ENCODE measurements around the gene ESRRB.

Gene ESRRB

DNA sequence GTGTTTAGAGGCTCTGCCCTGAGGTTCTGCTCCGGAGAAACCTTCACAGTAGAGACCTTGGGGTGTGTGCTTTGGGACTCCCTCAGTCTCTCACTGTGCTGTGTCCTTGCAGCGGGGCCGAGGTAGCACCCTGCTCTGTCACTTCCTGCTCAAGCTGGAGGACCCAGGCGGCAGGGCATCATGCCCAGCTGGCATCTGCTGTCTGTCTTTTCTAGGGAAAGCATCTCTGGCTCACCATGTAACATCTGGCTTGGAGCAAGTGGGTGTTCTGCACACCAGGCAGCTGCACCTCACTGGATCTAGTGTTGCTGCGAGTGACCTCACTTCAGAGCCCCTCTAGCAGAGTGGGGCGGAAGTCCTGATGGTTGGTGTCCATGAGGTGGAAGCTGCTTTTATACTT is 124.5 kb downstream of the ESRRB start:
- TF ChIP-seq, protein P1, sequence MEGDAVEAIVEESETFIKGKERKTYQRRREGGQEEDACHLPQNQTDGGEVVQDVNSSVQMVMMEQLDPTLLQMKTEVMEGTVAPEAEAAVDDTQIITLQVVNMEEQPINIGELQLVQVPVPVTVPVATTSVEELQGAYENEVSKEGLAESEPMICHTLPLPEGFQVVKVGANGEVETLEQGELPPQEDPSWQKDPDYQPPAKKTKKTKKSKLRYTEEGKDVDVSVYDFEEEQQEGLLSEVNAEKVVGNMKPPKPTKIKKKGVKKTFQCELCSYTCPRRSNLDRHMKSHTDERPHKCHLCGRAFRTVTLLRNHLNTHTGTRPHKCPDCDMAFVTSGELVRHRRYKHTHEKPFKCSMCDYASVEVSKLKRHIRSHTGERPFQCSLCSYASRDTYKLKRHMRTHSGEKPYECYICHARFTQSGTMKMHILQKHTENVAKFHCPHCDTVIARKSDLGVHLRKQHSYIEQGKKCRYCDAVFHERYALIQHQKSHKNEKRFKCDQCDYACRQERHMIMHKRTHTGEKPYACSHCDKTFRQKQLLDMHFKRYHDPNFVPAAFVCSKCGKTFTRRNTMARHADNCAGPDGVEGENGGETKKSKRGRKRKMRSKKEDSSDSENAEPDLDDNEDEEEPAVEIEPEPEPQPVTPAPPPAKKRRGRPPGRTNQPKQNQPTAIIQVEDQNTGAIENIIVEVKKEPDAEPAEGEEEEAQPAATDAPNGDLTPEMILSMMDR (IDR thresholded peaks at IDR 0.05; ENCODE audit: control extremely low read depth, extremely low read depth, low read depth, missing control alignments), result no peak
- ChIA-PET CTCF (interaction anchor here (1.1 to 5.0 kb wide), 3 partner anchors 10 to 44 kb away, joined by 4 to 19 read pairs (median 4); no protein-coding TSS in a partner anchor), POLR2A (no interaction called here)
- no peak for DNase-seq (ENCODE audit: extremely low spot score)

- TF ChIP-seq, protein P1 (IDR thresholded peaks at IDR 0.05; ENCODE audit: control extremely low read depth, extremely low read depth, low read depth, missing control alignments), result no peak
- ChIA-PET POLR2A (no interaction called here), CTCF (interaction anchor here (1.1 to 5.0 kb wide), 2 partner anchors 11 to 44 kb away, joined by 4 to 19 read pairs; no protein-coding TSS in a partner anchor)
- DNase-seq (ENCODE audit: extremely low spot score), result no peak
Observed at GRCh38 chr14:76501156-76501720, 125.3 kb downstream of the ESRRB start.

- POLR2A ChIA-PET, result no interaction called here
- CTCF ChIA-PET, result interaction anchor here (5.0 kb wide), 1 partner anchor 12 kb away, joined by 19 read pairs; no protein-coding TSS in a partner anchor
- TF ChIP-seq, protein P1 (IDR thresholded peaks at IDR 0.05; ENCODE audit: control extremely low read depth, extremely low read depth, low read depth, missing control alignments), result no peak
- DNase-seq (ENCODE audit: extremely low spot score), result no peak
Observed at GRCh38 chr14:76502219-76502618, 126.3 kb downstream of the ESRRB start.

GRCh38 chr14:76502638-76503037 is 126.7 kb downstream of the ESRRB start:
- TF ChIP-seq, protein P1 (IDR thresholded peaks at IDR 0.05; ENCODE audit: control extremely low read depth, extremely low read depth, low read depth, missing control alignments), result no peak
- CTCF ChIA-PET, result interaction anchor here (5.0 kb wide), 1 partner anchor 12 kb away, joined by 19 read pairs; no protein-coding TSS in a partner anchor
- no peak for DNase-seq (ENCODE audit: extremely low spot score)
- POLR2A ChIA-PET, result no interaction called here

- CTCF ChIA-PET, result no interaction called here
- no peak for DNase-seq (ENCODE audit: extremely low spot score)
- TF ChIP-seq, protein P1 (IDR thresholded peaks at IDR 0.05; ENCODE audit: control extremely low read depth, extremely low read depth, low read depth, missing control alignments), result no peak
- POLR2A ChIA-PET, result no interaction called here
Observed at GRCh38 chr14:76509311-76509710, 133.4 kb downstream of the ESRRB start.

DNA sequence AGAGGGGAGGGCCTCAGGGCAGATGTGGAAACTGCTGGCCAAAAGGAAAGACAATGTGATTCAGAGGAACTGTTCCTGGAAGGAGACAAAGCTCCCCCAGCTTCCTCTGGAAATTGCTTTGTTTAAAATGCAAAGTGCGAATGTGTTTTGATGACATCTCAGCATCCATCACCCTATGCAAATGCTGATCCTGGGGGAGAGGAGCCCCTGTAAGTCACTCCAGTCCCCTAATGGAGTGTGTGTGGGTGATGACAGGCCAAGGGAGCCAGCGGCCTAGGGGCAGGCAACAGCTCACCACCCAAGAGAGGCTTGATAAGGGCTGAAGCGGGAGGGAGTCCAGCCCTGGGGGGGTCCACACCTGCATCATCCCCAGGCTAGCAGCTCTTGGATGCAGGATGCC is 134.2 kb downstream of the ESRRB start:
- CTCF ChIA-PET, result no interaction called here
- DNase-seq (ENCODE audit: extremely low spot score), result no peak
- POLR2A ChIA-PET, result no interaction called here
- TF ChIP-seq, protein P1 (IDR thresholded peaks at IDR 0.05; ENCODE audit: control extremely low read depth, extremely low read depth, low read depth, missing control alignments), result no peak
